HG02571 (cell line): ENCODE data around the gene EPHB6.
A peak's percentile ranks its signal among the peaks of the same experiment; 100 is the strongest.

ENCODE experiments used
- ATAC-seq: cut with Tn5 transposase; IDR thresholded peaks from one replicate; pipeline ENCODE4 v1.9.1; 2021; ENCODE audit warnings: mild to moderate bottlenecking, moderate library complexity; ENCODE audit not compliant: unreplicated experiment

EPHB6 gene

GRCh38 chr7:142854372-142855113, at the start of gene EPHB6:
Gene EPHB6, plus strand, starts transcription at chr7:142855076. Its CDS starts 8,152 bp downstream, at chr7:142863228.
- ATAC-seq, result peak; percentile 55

GRCh38 chr7:142805350-142806021, 49.4 kb upstream of the EPHB6 start:
- ATAC-seq, result no peak

- no peak for ATAC-seq
Observed at GRCh38 chr7:142806022-142806356, 48.9 kb upstream of the EPHB6 start.

GRCh38 chr7:142806957-142807356, 47.9 kb upstream of the EPHB6 start:
- no peak for ATAC-seq

GRCh38 chr7:142807855-142808460, 46.9 kb upstream of the EPHB6 start:
- no peak for ATAC-seq

GRCh38 chr7:142808461-142808801, 46.4 kb upstream of the EPHB6 start:
- peak; percentile 20 for ATAC-seq

GRCh38 chr7:142808802-142809583, 45.9 kb upstream of the EPHB6 start:
- peak; percentile 89 for ATAC-seq

- no peak for ATAC-seq
Observed at GRCh38 chr7:142809671-142810070, 45.2 kb upstream of the EPHB6 start.

GRCh38 chr7:142811154-142811737, 43.6 kb upstream of the EPHB6 start:
- no peak for ATAC-seq

- ATAC-seq, result no peak
Observed at GRCh38 chr7:142812437-142813215, 42.2 kb upstream of the EPHB6 start.

GRCh38 chr7:142813226-142813625, 41.6 kb upstream of the EPHB6 start:
- no peak for ATAC-seq

GRCh38 chr7:142813699-142814098, 41.2 kb upstream of the EPHB6 start:
- ATAC-seq, result no peak

- ATAC-seq, result no peak
Observed at GRCh38 chr7:142814451-142814850, 40.4 kb upstream of the EPHB6 start.

GRCh38 chr7:142815134-142815533, 39.7 kb upstream of the EPHB6 start:
- no peak for ATAC-seq

GRCh38 chr7:142817506-142817905, 37.4 kb upstream of the EPHB6 start:
- no peak for ATAC-seq

GRCh38 chr7:142819530-142819929, 35.3 kb upstream of the EPHB6 start:
- no peak for ATAC-seq

GRCh38 chr7:142822714-142823113, 32.2 kb upstream of the EPHB6 start:
- ATAC-seq, result no peak

- no peak for ATAC-seq
Observed at GRCh38 chr7:142827951-142828500, 26.9 kb upstream of the EPHB6 start.

GRCh38 chr7:142832417-142832816, 22.5 kb upstream of the EPHB6 start:
- ATAC-seq, result no peak
